HG02610 (cell line): ENCODE measurements around the gene PTPN4.

ENCODE experiments used
- ATAC-seq: cut with Tn5 transposase; IDR thresholded peaks from one replicate; pipeline ENCODE4 v1.9.1; 2021; ENCODE audit warnings: mild to moderate bottlenecking, moderate library complexity; ENCODE audit not compliant: unreplicated experiment

The PTPN4 gene

DNA sequence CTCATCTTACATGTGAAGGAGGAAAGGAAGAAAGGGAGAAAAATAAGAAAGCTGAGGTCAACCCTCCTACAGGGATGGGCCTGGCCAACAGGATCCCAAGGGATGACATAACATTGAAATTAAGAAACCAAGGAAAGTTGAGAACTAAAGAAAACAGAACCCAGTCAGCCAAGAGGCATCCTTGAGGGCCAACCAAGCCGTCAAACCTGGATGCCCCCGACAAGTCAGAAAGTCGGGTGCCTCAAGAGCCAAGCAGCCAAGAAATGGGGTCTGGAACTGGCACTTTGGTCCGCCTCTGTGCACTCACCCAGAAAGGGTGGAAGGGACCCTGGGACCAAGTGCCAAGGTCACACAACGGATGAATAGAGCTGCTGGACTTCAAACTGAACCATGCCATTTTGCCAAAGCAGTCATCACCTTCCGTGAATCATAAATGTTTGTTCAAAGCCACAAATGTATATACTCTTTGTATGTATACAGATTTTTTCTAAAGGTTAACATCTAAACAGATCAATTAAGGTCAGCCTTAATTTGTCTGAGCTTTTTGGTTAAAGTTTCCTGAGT lies 27.0 kb upstream of the PTPN4 start:
- ATAC-seq: no peak

DNA sequence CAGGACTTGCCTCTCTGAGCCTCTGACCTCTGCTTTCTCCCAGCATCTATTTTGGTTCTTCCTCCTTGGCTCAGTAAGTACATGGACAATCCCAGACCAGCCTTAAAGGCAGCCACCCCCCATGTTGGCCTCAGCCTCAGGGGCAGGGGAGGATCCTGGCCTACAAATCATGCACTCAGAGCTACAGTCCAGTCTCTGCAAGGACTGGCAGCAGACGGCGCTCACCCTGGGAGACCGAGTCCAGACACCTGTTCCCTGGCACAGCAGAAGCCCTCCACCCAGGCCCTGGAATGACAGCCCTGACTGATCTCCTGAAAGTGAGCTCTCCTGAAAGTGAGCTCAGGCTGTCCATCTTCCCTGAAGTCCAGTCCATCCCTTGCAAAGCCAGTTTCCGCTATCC lies 25.7 kb upstream of the PTPN4 start:
- no peak for ATAC-seq

DNA sequence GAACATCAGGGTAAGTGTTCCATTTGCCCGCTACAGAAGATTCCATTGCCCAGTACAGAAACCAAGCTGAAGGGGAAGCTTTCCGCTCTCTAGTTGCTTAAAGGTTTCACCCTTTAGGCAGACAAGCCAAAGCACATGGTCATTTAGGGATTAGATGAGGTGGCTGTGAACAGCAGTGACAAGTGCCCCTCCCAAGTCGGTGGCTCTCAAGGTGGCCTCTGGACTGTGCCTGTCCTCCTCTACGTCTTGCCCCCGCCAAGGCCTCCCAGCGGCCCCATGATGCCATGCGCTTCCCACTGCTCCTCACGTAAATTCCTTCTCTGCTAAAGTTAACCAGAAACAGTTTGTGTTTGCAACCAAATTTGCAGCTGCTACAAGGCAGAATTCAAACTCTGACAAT lies 24.2 kb upstream of the PTPN4 start:
- no peak for ATAC-seq

DNA sequence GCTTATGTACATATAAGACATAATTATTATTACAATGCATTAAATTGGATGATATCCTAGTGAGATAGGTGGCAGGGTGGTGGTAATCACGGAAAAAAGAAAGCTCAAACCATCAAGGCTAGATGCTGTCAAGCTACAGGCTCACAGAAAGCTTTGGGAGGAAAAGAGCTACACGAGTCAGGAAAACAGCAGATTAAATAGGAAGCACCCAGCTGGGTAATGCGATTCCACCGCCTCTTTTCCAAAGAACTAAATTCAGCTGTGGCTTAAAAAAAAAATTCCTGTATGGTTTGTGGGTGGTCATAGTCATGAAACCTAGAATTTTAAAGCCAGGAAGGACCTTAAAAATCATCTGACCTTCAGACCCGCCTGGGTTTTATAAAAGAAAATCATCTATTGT lies 23.7 kb upstream of the PTPN4 start:
- ATAC-seq: no peak

DNA sequence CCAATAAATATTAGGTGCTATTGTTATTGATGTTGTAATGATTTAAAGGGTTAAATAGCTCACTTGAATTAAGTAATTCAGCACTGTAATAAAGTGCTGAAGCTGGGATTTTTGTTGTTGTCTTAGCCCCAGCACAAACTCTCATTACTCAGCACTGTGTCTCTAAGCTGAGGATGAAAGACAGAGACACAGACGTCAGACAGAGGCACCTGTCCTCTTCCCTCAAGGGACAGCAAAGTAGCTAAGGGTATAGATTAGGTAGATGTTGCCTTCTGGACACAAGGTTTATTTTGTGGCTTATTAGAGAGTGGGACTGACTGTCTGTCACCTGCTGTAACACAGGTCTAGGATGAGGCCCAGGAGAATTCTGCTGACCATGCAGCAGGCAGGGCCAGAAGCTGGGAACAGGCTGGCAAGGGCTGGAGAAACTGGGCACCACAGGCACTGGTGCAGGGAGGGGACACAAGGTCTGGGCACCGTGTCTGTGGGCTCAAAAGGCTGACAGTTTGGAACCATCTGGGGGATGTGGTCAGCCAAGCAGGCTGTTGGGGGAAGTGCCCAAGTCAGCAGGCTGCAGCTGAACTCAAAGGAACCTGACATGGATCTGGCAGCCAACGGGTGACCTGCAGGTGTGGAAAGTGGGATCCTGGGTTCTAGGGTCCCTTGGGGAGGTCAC lies 20.0 kb upstream of the PTPN4 start:
- ATAC-seq: no peak

DNA sequence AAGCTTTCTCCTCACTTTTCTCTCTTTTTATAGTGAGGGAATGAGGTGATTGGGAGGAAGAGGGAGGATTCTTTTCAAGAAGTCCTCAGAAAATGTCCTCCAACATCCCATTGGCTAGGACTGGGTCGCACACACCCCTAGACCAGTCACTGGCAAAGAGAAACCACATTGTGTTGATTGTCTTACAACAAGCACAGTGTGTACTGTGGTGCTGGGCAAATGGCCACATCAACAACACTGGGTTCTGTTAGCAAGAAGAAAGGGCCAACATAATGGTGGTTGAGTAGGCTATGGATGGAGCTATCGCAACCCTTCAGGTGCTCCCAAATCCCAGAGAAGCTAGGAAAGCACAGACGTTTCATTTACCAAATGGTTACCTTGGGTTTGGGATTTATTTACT lies 18.7 kb upstream of the PTPN4 start:
- ATAC-seq: no peak

DNA sequence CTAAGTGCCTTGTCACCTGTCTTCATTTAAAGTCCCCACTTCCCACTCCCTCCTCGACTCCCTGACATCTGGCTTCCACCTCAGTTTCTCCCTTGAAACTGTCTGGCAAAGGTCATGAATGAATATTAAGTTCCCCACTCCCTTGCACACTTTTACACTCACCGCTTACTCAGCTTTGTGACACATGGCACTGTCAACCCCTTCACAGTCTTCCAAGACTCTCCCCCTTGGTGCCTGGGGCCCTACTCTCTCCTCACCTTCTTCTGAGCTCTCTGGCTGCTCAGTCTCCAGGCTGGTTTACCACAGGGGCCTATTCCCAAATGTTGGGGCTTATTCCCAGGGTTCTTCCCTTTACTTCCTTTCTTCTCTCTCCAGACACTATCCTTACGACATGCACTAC lies 17.9 kb upstream of the PTPN4 start:
- no peak for ATAC-seq

DNA sequence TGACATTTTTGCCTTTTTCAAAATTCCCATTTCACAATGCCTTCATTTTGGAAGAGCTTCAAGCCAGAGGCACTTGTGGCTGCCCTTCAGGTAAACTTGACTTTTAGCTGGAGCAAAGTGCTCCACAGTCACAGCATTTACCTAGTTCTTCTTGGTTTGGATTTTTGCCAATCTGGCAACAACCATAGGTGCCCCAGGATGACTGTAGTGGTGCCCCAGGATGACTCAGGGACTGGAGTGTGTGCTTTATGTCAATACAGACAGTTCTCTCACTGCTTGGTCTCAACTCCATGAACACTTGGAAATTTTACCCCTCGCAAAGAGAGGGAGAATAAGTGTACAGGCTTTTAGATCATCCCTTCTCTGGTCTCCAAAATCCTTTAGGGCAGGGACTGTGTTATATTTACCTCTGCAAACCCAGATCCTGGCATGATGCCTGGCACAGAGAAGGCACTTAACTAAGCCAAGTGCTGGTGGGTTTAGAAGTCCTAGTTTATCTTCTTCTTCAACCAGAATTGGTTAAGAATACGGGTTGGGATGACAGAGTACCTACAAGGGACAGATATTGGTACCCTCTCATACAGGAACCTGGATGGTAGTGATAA lies 15.3 kb upstream of the PTPN4 start:
- ATAC-seq: no peak

DNA sequence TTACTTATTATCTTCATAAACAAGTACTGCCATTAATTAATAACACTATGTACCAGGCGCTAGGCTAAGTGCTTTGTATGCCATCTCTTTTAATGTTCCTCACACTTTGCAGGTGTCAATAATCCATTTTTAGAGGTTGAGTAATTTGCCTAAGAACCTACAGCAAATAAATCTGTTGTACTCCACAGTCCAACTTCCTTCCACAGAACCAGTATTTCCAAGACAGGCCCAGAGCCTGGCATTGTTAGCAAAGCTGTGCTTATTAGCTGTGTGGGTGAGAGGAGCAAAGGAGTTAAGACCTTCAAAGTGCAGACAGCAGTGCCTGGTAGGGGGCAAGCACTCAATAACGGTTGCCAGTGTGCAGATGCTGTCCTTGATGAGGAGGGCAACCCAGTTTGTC lies 14.2 kb upstream of the PTPN4 start:
- no peak for ATAC-seq

DNA sequence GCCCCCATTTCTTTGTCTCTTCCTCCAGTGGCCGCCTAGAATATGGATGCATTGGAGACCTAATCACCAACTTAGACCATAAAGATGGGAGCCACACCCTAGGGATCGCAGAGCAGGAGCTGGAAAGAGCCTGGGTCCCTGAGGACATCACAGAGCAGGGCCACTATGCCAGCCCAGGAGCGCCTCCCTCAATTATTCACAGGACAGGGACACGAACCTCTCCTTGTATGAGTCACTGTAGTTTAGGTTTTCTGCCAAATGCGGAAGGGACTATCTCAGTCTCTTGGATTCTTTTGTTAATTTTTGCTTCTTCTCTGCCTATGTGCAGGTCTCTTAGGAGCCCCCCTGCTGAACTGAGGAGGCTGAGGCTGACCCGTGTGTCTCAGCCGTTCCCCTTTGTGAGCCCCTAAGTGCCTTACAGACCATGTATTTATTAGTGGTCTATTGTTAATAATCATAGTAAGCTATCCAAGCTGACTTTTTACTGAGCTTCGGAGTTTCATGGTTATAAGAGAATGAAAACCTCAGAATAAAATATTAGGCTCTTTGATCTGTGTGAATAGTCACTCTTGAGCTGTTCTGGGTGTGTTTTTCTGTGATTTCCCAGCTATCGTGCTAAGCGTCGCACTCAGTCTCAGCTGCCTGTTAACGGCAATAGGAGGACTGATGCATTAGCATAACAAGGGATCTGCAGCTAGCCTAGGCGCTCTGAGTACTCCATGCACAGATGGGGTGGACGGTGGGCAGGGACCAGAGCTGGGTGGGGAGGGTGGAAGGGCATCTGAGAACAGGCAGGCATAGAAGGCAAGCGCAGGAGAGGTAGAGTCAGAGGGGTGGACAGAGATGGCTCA lies 12.7 kb upstream of the PTPN4 start:
- no peak for ATAC-seq

DNA sequence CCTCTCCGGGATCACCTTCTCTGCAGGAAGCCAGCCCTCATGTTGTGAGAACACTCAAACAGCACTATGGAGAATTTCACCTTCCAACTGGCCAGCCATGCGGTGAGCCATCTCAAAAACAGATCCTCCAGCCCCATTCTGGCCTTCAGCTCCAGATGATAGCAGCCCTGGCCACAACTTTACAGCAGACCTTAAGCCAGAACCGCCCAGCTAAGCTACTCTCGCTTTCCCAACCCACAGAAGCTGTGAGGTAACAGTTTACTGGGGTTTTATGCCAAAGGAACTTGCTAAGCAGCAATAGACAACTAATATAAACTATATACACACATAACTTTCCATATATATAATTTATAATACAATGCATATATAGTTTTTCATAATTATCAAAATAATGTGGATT lies 11.6 kb upstream of the PTPN4 start:
- no peak for ATAC-seq

DNA sequence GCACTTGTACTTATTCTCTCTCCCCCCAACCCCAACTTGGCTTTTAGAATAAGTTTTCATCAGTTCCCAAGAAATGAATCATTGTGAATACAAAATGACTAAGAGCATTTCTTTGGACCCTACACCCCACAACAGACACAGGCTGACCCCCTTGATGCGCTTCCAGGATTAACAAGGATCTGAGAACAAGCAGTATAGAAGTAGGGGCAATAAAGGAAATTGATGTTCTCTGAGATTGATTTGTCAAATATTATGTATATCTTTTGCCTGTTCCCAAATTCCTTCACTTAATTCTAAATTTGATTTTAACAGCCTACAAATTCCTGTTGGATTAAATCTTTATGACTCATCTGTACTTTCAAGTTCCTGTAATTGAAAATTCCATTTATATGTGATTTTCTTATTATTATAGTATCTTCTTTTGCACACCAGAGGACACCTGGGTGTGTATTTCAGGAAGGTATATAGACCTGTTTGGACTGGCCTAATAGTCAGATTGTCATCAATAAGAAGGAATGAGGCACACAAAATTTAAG lies 10.2 kb upstream of the PTPN4 start:
- no peak for ATAC-seq

DNA sequence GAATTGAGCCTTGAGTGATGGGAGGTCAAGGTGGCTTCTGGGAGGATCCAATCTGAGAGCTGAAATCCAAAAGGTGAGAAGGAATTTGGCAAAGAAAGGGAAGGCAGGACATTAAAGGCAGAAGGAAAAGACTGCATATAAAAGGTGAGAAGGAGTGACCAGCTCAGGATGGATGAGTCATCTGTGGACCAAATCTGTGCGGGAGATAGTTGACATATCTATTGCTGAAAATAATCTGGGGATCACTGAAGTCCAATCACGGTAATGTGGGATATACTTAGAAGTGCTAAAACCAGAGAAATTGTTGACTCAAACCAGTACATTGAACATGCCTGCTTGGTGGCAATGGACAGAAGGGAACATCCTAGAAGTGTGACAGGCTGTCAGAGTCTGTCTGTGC lies 8.0 kb upstream of the PTPN4 start:
- ATAC-seq: no peak

DNA sequence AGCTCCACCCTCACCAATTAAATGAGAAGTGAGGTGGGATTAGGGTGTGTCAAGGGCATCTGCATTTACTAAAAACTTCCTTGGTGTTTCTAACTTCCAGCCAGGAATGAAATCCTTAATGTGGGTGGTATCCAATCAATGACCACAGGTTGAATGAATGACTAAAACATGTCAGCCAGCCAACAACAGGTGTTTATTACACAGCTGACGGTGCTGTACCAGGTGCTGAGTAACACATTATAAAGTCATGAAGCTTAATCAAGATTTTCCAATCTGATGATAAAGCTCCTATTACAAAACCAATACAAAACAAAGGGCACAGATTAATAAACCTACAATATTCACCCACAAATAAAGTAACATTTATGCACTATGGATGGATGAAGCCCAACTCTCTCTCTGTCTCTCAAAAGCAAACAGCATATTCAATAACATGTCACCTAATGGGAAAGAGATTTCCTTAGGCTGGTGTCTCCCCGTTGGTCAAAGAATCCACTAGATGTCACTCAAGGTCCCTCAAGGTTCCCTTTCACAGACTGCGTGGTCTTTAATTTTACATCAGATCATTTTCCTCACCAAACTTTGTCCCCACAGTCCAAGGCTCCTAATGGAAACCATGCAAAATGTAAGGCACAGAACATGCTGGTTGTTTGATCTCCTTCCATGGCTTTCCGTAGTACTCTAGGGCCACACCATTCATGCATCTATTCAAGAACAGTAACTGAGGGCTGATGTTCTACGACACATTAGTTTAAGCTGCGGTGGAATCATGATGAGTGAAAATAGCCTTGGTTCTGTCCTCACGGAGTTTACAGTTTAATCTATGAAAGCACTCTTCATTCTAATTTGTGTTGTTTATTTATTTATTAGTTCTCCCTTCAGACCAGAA lies 6.4 kb upstream of the PTPN4 start:
- ATAC-seq: peak; percentile 78

DNA sequence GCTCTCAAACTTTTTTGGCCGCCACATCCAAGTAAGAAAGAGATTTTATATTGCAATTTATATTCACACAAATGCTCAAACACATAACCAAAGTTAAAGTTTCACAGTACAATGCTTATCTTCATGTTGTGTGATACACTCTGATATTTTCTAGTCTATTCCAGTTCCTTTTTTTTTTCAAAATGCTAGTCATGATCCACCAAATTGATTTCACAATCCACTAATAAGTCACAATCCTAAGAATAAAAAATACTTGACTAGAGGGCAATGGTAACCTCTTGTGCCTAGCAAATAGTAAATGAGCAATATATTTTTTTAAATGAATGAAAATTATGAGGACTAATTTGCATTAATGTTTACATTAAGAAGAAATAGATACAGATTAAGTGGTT lies 5.8 kb upstream of the PTPN4 start:
- no peak for ATAC-seq

DNA sequence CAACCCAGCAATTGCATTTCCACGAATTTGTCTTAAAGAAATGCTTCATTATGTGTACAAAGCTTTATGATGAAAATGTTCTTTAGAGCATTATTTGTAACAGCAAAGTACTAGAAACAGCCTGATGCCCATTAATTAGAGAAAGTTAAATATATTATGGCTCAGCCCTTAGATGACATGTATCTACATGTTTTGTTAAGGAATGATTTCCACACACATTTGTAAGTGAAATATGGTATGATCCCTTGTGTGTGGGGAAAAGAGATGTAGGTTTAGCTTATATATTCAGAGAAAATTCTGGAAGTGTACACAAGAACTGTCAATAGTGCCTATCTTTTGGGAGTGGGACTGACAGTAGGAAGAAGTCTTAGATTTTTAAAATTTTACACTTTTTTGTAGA lies 3.8 kb upstream of the PTPN4 start:
- ATAC-seq: no peak

DNA sequence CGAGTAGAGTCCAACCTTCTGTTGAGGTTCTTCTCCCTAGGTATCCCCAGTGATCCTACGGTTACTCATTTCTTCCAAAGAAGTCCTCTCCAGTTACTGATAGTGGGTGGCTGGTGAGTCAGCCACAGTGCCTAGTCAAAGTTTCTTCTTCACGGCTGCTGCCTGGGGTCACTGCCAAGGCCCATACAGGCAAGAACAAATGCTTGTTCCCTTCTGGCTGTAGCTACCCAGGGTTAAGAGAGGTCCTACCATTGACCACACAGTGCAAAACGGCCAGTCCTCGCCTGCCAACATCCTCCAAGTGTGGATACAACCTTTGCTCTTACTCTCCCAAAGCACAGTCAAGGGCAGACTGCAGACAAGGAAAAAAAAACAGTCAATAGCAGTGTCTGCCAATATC lies 2.9 kb upstream of the PTPN4 start:
- ATAC-seq: no peak

DNA sequence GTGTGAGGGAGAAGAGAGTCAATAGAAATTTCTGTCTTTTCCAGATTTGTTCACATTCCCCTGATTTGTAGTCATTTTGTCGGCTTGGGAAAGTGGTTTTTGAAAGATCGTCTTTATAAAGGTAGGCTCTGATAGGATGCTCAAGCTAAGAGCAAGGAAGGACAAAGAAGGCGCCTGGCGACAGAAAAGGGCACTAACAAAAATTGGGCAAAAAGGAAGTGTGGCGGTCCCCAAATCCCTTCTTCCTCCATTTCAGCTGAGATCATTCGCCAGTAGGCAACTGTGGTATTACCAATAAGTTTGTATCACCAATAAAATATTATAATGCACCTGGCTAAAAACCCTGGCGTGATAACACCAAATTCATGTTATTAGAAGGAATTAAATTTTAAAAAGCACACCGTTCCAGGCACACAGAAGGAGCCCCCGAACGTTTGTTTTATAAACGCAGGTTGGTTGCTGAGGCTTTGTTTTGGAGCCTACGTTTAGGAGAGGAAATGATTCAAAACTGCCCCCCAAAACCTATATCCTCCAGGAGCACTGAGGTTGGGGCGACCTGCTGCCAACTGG lies 756 bp upstream of the PTPN4 start:
- no peak for ATAC-seq

DNA sequence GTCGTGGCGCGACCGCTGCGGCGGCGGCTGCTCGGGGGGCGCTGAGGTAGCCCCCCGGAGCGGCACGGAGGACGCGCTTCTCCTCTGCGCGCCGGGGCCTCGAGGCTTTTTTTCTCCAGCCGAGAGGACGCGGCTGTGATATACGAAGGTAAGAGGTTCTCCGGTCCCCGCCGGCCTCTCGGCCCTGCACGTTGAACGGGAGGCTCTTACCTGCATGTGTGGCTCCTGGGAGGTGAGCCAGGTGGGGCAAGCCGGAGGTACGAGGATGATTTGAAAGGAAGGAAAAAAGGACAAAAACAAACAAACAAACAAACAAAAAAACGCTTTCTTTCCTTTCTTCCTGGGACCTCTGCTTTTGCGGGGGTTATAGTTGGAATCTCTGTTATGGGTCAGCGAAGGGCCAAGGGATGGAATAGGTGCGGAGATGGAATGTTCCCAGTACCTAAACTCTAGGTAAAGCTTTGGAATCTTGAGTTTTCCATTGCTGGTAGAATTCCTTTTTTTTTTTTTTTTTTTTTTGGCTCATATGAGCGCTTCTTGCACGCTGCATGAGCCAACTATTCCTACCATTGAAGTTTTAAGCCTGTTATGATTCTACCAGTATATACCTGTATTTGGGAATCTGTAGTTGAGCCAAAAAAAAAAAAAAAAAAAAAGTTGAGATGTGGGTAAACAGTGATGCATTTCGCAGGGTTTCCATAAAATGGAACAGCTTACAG lies 674 bp downstream of the PTPN4 start:
- ATAC-seq: peak; percentile 14

DNA sequence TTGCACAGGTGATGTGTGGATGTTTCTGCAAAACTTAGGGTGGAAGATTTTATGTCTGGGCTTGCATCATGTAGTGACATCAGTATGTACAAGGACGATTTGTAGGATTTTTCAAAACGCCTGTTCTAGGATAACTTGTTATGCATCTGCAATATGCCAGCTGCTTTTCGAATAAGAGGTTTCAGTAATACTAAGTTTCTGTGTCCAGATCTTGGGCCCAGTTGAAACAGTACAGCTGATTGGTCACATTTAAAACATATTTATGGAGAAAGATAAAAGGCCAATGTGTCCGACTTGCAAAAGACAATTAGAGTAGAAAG lies 1.2 kb downstream of the PTPN4 start:
- no peak for ATAC-seq
